Activated CD4-positive, CD25-positive, alpha-beta regulatory T cell treated with anti-CD3 and anti-CD28 coated beads, Interleukin-2, amount 50 U/mL, for 16 hours (primary cell): ENCODE measurements around the gene TPRG1.

ENCODE experiments used
- DNase-seq: peaks from one replicate; pipeline ENCODE4 v3.0.0-alpha.2; 2020; ENCODE audit warnings: low read depth, low spot score

Gene TPRG1

DNA sequence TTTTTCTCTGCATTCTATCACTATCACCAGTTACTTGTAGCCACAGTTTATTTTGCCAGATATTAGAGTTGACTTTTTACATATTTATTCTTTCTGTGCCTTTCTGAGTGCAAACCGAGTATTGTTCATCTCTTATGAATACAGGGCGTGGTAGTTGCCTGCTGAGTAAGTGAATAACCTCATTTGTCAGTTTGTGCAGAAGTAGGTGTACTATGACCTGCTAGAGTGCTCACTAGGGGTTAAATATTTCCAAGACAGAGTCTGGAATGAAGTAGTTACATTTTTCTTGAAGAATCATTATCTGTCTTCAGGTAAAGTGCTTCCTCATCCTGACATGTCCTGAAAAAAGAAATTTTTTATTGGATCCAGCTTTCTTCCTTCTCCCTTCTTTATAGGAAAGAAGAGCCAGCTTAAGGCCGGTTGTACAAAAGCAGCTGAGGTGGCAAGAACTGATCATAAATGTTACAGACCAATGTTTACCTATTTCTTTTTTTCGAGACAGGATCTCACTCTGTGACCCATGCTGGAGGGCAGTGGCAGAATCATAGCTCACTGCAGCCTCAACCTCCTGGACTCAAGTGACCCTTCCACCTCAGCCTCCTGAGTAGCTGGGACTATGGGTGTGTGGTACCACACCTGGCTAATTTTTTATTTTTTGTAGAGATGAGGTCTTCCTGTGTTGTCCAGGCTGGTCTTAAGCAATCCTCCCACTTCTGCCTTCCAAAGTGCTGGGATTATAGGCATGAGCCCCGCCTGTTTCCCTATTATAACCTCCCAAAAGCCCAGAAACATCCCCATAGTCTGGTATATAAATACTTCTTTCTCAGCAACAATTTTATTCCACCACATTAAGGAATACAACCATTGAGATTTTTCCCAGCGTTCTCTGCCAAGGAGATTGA, 182.5 kb downstream of the TPRG1 start:
- DNase-seq: no peak

GRCh38 chr3:189355115-189355480, 183.3 kb downstream of the TPRG1 start:
- DNase-seq: no peak

GRCh38 chr3:189355481-189356201, 183.9 kb downstream of the TPRG1 start:
- DNase-seq: no peak

GRCh38 chr3:189360291-189360690, 188.5 kb downstream of the TPRG1 start:
- DNase-seq: no peak

DNA sequence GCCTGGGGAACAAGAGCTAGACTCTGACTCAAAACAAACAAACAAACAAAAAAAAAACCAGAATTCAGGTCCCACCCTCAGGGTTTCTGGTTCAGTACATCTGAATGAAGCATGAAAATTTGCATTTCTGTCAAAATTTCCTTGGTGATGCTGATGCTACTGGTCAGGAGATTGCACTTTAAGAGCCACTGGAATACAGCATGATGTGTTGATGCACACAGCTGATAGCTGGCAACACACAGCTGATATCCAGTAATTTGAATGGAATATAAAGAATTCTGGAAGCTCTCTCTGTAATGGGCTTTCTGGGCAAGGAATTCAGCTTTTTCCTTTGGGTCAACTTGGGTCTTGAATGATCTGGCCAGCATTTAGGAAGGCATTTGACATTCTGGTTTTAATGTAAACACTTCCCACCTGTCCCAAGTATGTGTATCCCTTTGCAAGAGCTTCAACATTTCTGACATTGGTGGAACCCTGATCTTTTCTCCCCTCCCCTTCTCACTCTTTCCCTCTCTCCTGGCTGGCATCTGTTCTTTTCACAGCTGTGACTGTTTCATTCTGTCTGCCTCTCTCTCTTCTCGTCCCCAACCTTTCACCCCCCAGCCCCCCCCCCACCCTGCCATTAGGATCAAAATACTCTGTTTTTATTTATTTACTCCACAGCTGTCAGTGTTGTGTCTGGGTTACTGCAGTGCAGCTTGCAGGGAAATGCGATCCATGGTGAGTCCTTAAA, 189.5 kb downstream of the TPRG1 start:
- DNase-seq: no peak

- DNase-seq: no peak
Measured at GRCh38 chr3:189363590-189364255, 192.0 kb downstream of the TPRG1 start.

DNA sequence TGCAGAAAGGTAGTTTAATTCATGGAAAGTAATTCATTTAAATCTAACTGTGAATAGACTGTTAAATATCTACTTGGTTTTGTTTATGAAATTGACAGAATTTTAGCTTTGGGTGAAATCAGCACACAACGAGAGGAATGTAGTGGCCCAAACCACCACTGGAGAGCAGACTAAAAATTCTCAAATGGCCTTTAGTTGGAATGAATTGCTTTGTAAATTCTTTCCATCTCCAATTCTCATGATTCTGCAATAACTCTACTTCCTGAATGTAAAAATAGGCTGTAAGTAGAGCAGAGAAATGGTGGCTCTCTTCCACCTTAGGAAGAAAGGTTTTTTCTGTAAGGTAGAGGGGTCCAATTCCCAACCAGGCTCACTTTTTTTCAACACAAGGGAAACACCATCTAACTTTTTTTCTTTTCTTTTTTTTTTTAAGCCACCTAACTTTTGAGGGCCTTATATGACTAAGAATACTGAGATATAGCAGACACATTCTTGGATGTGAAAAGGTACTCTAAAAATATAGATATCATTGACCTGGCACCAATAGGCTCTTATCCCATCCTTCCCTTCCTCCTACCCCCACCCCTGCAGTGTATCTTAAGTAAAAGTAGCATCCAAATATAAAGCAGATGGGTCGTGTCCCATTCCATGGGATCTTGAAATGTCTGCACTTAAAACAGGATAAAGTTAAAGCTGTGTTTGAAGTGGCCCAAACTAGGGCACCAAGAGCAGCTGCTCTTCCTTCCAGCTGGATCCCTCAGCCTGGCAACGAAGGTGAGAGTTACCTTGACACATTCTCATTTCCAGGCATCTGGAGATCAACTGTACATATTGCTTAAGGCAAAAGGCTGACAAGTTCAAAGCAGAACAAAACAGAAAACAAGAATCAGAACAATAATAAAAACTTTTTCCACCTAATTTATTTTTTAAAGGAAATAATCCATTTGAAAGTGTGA, 194.1 kb downstream of the TPRG1 start:
- no peak for DNase-seq

- DNase-seq: no peak
Measured at GRCh38 chr3:189368384-189368783, 196.6 kb downstream of the TPRG1 start.

DNA sequence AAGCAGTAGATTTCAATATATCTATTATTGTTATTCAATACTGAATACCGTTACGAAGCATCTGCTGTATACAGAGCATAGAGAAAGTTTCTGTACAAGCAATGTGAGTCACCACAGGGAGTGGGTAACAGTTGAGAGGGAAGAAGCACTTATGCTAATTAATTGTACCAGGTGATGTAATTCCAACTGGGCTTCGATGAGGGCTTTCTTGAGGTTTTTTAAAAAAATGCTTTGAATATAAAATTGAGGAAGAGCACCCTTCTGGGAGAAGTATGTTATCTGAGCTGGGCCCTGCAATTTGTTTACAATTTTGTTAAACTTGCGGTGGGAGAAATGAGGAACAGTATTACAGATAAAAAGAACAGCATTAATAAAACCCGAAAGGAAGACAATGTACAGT, 197.9 kb downstream of the TPRG1 start:
- no peak for DNase-seq

GRCh38 chr3:189372243-189372642, 200.5 kb downstream of the TPRG1 start:
- DNase-seq: no peak
